Mucosa of rectum (tissue), 2 donors: Measurements from ENCODE around the gene TAF4.
A peak's percentile ranks its signal among the peaks of the same experiment; 100 is the strongest.
"Not testable (repeated sequence)": the region's sequence is repeated elsewhere in the genome, so short reads cannot be mapped to it uniquely, and the experiment has no call there.

Source experiments
- H3K27ac ChIP-seq, 2 donors: one replicate each; pipeline ENCODE4 v1.7.0; 2013; ENCODE audit warnings: inconsistent platforms in 2 of 2, low read depth in 2 of 2, low read length in 2 of 2
- H3K27me3 ChIP-seq, 2 donors: one replicate each; pipeline ENCODE4 v1.7.0; 2013; ENCODE audit warnings: low read length in 2 of 2; ENCODE audit not compliant: control insufficient read depth in 2 of 2, insufficient read depth in 2 of 2
- H3K36me3 ChIP-seq, 2 donors: one replicate each; pipeline ENCODE4 v1.7.0; 2013; ENCODE audit warnings: low read length in 2 of 2; ENCODE audit not compliant: control insufficient read depth in 2 of 2, insufficient read depth in 2 of 2
- H3K4me1 ChIP-seq, 2 donors: one replicate each; pipeline ENCODE4 v1.7.0; 2013; ENCODE audit warnings: low read length in 2 of 2, mild to moderate bottlenecking in 1 of 2; ENCODE audit not compliant: control insufficient read depth in 2 of 2, insufficient read depth in 2 of 2
- H3K4me3 ChIP-seq, 2 donors: one replicate each; pipeline ENCODE4 v1.7.0; 2013; ENCODE audit warnings: low read length in 2 of 2
- H3K9ac ChIP-seq, 2 donors: one replicate each; pipeline ENCODE4 v1.7.0; 2013; ENCODE audit warnings: low read length in 2 of 2, low read depth in 1 of 2, mild to moderate bottlenecking in 1 of 2
- H3K9me3 ChIP-seq, 2 donors: one replicate each; pipeline ENCODE4 v1.7.0; 2013; ENCODE audit warnings: low read length in 2 of 2; ENCODE audit not compliant: control insufficient read depth in 2 of 2
- donor health status: healthy.
- donor health status: Normal muscosa, but diverticular disease.

Gene TAF4

GRCh38 chr20:62080249-62080990 is 14.7 kb upstream of the TAF4 start:
- Histone ChIP-seq H3K36me3 (no peaks in the 10 kb centered on the region), H3K27ac (no peak overlapping the region), H3K9ac (no peak overlapping the region)

GRCh38 chr20:62079166-62079565 is 13.5 kb upstream of the TAF4 start:
- Histone ChIP-seq H3K9me3 (no peaks in the 10 kb centered on the region), H3K9ac (no peak overlapping the region), H3K27ac (no peak overlapping the region), H3K4me3 (no peak overlapping the region), H3K36me3 (no peaks in the 10 kb centered on the region), H3K27me3 (no peaks in the 10 kb centered on the region), H3K4me1 (no peaks in the 10 kb centered on the region)

More at GRCh38 chr20:62080249-62080990, 14.7 kb upstream of the TAF4 start:
- Histone ChIP-seq H3K4me1 (no peaks in the 10 kb centered on the region), H3K27me3 (no peaks in the 10 kb centered on the region), H3K4me3 (no peak overlapping the region), H3K9me3 (no peaks in the 10 kb centered on the region)

- Histone ChIP-seq H3K9me3 (peaks cover 0 to 5% of the 10 kb centered on the region in 2 donors), H3K27me3 (no peaks in the 10 kb centered on the region), H3K9ac (no peak overlapping the region), H3K4me1 (peaks cover 14 to 21% of the 10 kb centered on the region in 2 donors), H3K36me3 (no peaks in the 10 kb centered on the region), H3K27ac (no peak overlapping the region), H3K4me3 (no peak overlapping the region)
Observed at GRCh38 chr20:62073323-62073722, 7.6 kb upstream of the TAF4 start.

GRCh38 chr20:62071669-62072430 is 6.2 kb upstream of the TAF4 start:
- H3K4me1 ChIP-seq, result peaks cover 27 to 33% of the 10 kb centered on the region in 2 donors
- not testable (repeated sequence) for H3K9ac ChIP-seq, H3K27ac ChIP-seq, H3K27me3 ChIP-seq, H3K9me3 ChIP-seq, H3K36me3 ChIP-seq, H3K4me3 ChIP-seq

GRCh38 chr20:62069741-62070216 is 4.1 kb upstream of the TAF4 start:
- H3K27me3 ChIP-seq, result no peaks in the 10 kb centered on the region
- no peak overlapping the region for H3K9ac ChIP-seq
- H3K36me3 ChIP-seq, result no peaks in the 10 kb centered on the region
- peak overlapping the region; percentile 61 to 62 for H3K27ac ChIP-seq
- peak overlapping the region in 1 of 2 donors; percentile 5 for H3K4me3 ChIP-seq
- H3K9me3 ChIP-seq, result peaks cover 0 to 5% of the 10 kb centered on the region in 2 donors
- H3K4me1 ChIP-seq, result peaks cover 31 to 38% of the 10 kb centered on the region in 2 donors

GRCh38 chr20:62068997-62069396 is 3.3 kb upstream of the TAF4 start:
- H3K27ac ChIP-seq, result peak overlapping the region; percentile 61 to 62
- peak overlapping the region in 1 of 2 donors; percentile 24 for H3K9ac ChIP-seq
- no peak overlapping the region for H3K4me3 ChIP-seq
- H3K27me3 ChIP-seq, result no peaks in the 10 kb centered on the region
- H3K9me3 ChIP-seq, result peaks cover 0 to 5% of the 10 kb centered on the region in 2 donors
- H3K4me1 ChIP-seq, result peaks cover 32 to 40% of the 10 kb centered on the region in 2 donors
- no peaks in the 10 kb centered on the region for H3K36me3 ChIP-seq

GRCh38 chr20:62067547-62068260 is 2.0 kb upstream of the TAF4 start:
- Histone ChIP-seq H3K27me3 (no peaks in the 10 kb centered on the region), H3K4me1 (peaks cover 44 to 53% of the 10 kb centered on the region in 2 donors)

GRCh38 chr20:62066983-62067433 is 1.3 kb upstream of the TAF4 start:
- peak overlapping the region; percentile 88 to 90 for H3K27ac ChIP-seq
- H3K9me3 ChIP-seq, result no peaks in the 10 kb centered on the region
- H3K27me3 ChIP-seq, result no peaks in the 10 kb centered on the region
- H3K36me3 ChIP-seq, result no peaks in the 10 kb centered on the region
- peaks cover 44 to 53% of the 10 kb centered on the region in 2 donors for H3K4me1 ChIP-seq
- H3K9ac ChIP-seq, result peak overlapping the region; percentile 78 to 79
- peak overlapping the region; percentile 74 to 76 for H3K4me3 ChIP-seq

More at GRCh38 chr20:62067547-62068260, 2.0 kb upstream of the TAF4 start:
- peak overlapping the region; percentile 44 to 78 for H3K9ac ChIP-seq
- no peaks in the 10 kb centered on the region for H3K36me3 ChIP-seq
- H3K4me3 ChIP-seq, result peak overlapping the region; percentile 34 to 74
- no peaks in the 10 kb centered on the region for H3K9me3 ChIP-seq
- peak overlapping the region; percentile 88 to 90 for H3K27ac ChIP-seq

- H3K27ac ChIP-seq, result peak overlapping the region; percentile 88 to 90
- H3K27me3 ChIP-seq, result no peaks in the 10 kb centered on the region
Observed at GRCh38 chr20:62066339-62066982, 780 bp upstream of the TAF4 start.

More at GRCh38 chr20:62066339-62066982, 780 bp upstream of the TAF4 start:
- Histone ChIP-seq H3K36me3 (no peaks in the 10 kb centered on the region), H3K9ac (peak overlapping the region; percentile 78 to 79), H3K4me3 (peak overlapping the region; percentile 74 to 76), H3K9me3 (no peaks in the 10 kb centered on the region), H3K4me1 (peaks cover 44 to 53% of the 10 kb centered on the region in 2 donors)
